ENCODE data around the gene TRIM50. TPM values are rescaled to one million over a fixed set of nuclear protein-coding genes. Genes with fewer than 3 reads are reported as not detected.
A peak's percentile ranks its signal among the peaks of the same experiment; 100 is the strongest.

The TRIM50 gene
- total RNA-seq, 3 donors from 2014 or later, result 1.4 TPM; not detected in 2

GRCh38 chr7:73349763-73350162 lies 21.9 kb upstream of the TRIM50 start:
- H3K4me3 ChIP-seq, result no peak overlapping the region
- TF ChIP-seq POLR2A (IDR thresholded peaks at IDR 0.05) (no peak), CTCF (IDR thresholded peaks at IDR 0.05) (no peak), POLR2AphosphoS5 (IDR thresholded peaks at IDR 0.05) (no peak)
- no peak overlapping the region for H3K27ac ChIP-seq
- H3K27me3 ChIP-seq, result no peaks in the 10 kb centered on the region
- no peaks in the 10 kb centered on the region for H3K4me1 ChIP-seq
- no peak for DNase-seq (ENCODE audit: low spot score in 2 of 2)
- intact Hi-C loops (cut with DNase I; ENCODE audit: low total_unique reads), result no loop called here
- peaks cover 0 to 4% of the 10 kb centered on the region in 2 donors for H3K9me3 ChIP-seq
- H3K36me3 ChIP-seq, result no peaks in the 10 kb centered on the region

- TF ChIP-seq POLR2AphosphoS5 (IDR thresholded peaks at IDR 0.05) (no peak), CTCF (IDR thresholded peaks at IDR 0.05) (no peak), POLR2A (IDR thresholded peaks at IDR 0.05) (no peak)
- H3K9me3 ChIP-seq, result no peaks in the 10 kb centered on the region
- no peak for DNase-seq (ENCODE audit: low spot score in 2 of 2)
- no peaks in the 10 kb centered on the region for H3K36me3 ChIP-seq
- H3K4me3 ChIP-seq, result no peak overlapping the region
- no peak overlapping the region for H3K27ac ChIP-seq
- intact Hi-C loops (cut with DNase I; ENCODE audit: low total_unique reads), result no loop called here
- H3K4me1 ChIP-seq, result no peaks in the 10 kb centered on the region
- H3K27me3 ChIP-seq, result no peaks in the 10 kb centered on the region
These were observed 18.1 kb upstream of the TRIM50 start for GRCh38 chr7:73345951-73346350.

- no peak overlapping the region for H3K4me3 ChIP-seq
- intact Hi-C loops (cut with DNase I; ENCODE audit: low total_unique reads), result no loop called here
- H3K27ac ChIP-seq, result no peak overlapping the region
- H3K4me1 ChIP-seq, result no peaks in the 10 kb centered on the region
- TF ChIP-seq POLR2AphosphoS5 (IDR thresholded peaks at IDR 0.05), result no peak
- TF ChIP-seq POLR2A (IDR thresholded peaks at IDR 0.05), result no peak
- no peak for TF ChIP-seq CTCF (IDR thresholded peaks at IDR 0.05)
- no peaks in the 10 kb centered on the region for H3K27me3 ChIP-seq
- H3K36me3 ChIP-seq, result no peaks in the 10 kb centered on the region
- DNase-seq (ENCODE audit: low spot score in 2 of 2), result no peak
- H3K9me3 ChIP-seq, result no peaks in the 10 kb centered on the region
These were observed 17.7 kb upstream of the TRIM50 start for GRCh38 chr7:73345538-73345937.

- intact Hi-C loops (cut with DNase I; ENCODE audit: low total_unique reads), result no loop called here
- no peak overlapping the region for H3K27ac ChIP-seq
- no peak for TF ChIP-seq CTCF (IDR thresholded peaks at IDR 0.05)
- no peak for TF ChIP-seq POLR2A (IDR thresholded peaks at IDR 0.05)
- TF ChIP-seq POLR2AphosphoS5 (IDR thresholded peaks at IDR 0.05), result no peak
- H3K27me3 ChIP-seq, result no peaks in the 10 kb centered on the region
- no peaks in the 10 kb centered on the region for H3K4me1 ChIP-seq
- H3K36me3 ChIP-seq, result no peaks in the 10 kb centered on the region
- no peak overlapping the region for H3K4me3 ChIP-seq
- H3K9me3 ChIP-seq, result no peaks in the 10 kb centered on the region
- no peak for DNase-seq (ENCODE audit: low spot score in 2 of 2)
These were observed 15.9 kb upstream of the TRIM50 start for GRCh38 chr7:73343671-73344380.

- H3K4me1 ChIP-seq, result no peaks in the 10 kb centered on the region
- intact Hi-C loops (cut with DNase I; ENCODE audit: low total_unique reads), result no loop called here
- DNase-seq (ENCODE audit: low spot score in 2 of 2), result no peak
- H3K4me3 ChIP-seq, result peak overlapping the region; percentile 2 to 47 (median 27)
- H3K36me3 ChIP-seq, result no peaks in the 10 kb centered on the region
- no peak overlapping the region for H3K27ac ChIP-seq
- H3K9me3 ChIP-seq, result no peaks in the 10 kb centered on the region
- peak in 2 of 3 donors; percentile 38 for TF ChIP-seq CTCF (IDR thresholded peaks at IDR 0.05)
- no peak for TF ChIP-seq POLR2A (IDR thresholded peaks at IDR 0.05)
- H3K27me3 ChIP-seq, result no peaks in the 10 kb centered on the region
These were observed 14.8 kb upstream of the TRIM50 start for GRCh38 chr7:73342645-73343044.
